Vagina (tissue), 2 donors: ENCODE data around the gene AHCYL2. TPM values are rescaled to one million over a fixed set of nuclear protein-coding genes. Genes with fewer than 3 reads are reported as not detected.

Experiments used
- DNase-seq, 2 donors: peaks; one replicate each; pipeline ENCODE4 v3.0.0-alpha.2; 2017; ENCODE audit errors: extremely low spot score in 2 of 2
- H3K27ac ChIP-seq: fragments of 200-600 bp; sonication (generic); one replicate; pipeline ENCODE4 v1.5.1; 2019
- H3K27me3 ChIP-seq: fragments of 200-600 bp; sonication (generic); one replicate; pipeline ENCODE4 v1.5.1; 2019
- H3K36me3 ChIP-seq, 2 donors: fragments of 200-600 bp; sonication (generic); one replicate each; pipeline ENCODE4 v1.5.1; 2017 to 2019
- H3K4me1 ChIP-seq: fragments of 200-600 bp; sonication (generic); one replicate; pipeline ENCODE4 v1.5.1; 2019
- H3K4me3 ChIP-seq, 2 donors: fragments of 200-600 bp; sonication (generic); 1 replicate in 1 of 2; 2 replicates in 1 of 2; pipeline ENCODE4 v1.5.1; 2016 to 2019
- H3K9me3 ChIP-seq: fragments of 200-600 bp; sonication (generic); one replicate; pipeline ENCODE4 v1.5.1; 2019
- CTCF ChIP-seq, 3 experiments: fragments of 450-650 bp in 2 of 3; fragments of 200-600 bp in 1 of 3; sonication (generic) in 1 of 3; IDR thresholded peaks; one replicate each; pipeline ENCODE4 v1.5.1; 2017 to 2019; ENCODE audit warnings: antibody characterized with exemption in 3 of 3, mild to moderate bottlenecking in 2 of 3, moderate library complexity in 2 of 3
- POLR2A ChIP-seq, 2 donors: fragments of 450-650 bp; IDR thresholded peaks; one replicate each; pipeline ENCODE4 v1.6.1; 2017; ENCODE audit warnings: antibody characterized with exemption in 2 of 2, mild to moderate bottlenecking in 2 of 2, moderate library complexity in 2 of 2
- POLR2AphosphoS5 ChIP-seq, 2 donors: sonication (generic); formaldehyde crosslinking; IDR thresholded peaks; one replicate each; pipeline ENCODE4 v1.9.0; 2017; ENCODE audit warnings: antibody characterized with exemption in 2 of 2, mild to moderate bottlenecking in 2 of 2, low read depth in 1 of 2; ENCODE audit not compliant: insufficient read depth in 1 of 2
- intact Hi-C: fragments of 100-400 bp; cut with DNase I; formaldehyde crosslinking; loops from one replicate; pipeline ENCODE4 v1.15.1; 2023
- total RNA-seq: library from RNA; depleted of rRNA; stranded (reverse); fragments of >200 nt; gene quantifications from one replicate; pipeline ENCODE4 v1.2.3, GENCODE V29; 2016

AHCYL2 gene
- total RNA-seq, 1 donor from 2014 or later, result 19.6 TPM

DNA sequence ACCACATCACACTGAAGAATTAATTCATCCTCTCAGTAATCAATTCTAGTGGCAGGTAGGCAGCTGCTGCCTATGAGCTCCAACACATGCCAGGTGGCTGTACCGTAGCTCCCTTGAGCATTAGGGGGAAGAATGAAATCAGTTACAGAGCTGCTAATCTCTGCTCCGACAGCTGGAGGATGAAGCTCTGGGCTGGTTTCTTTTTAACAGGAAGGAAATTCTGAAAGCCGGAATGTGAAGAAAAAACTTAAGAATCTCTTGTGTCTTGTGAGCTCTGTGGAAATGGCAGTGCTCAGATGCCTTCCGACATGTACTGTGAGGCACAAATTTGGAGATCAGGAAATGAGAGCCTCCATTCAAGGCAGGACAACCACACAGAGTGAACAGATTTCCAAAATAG is 2.8 kb upstream of the AHCYL2 start:
- no peak for DNase-seq
- peaks cover 13% of the 10 kb centered on the region for H3K4me1 ChIP-seq
- H3K9me3 ChIP-seq, result no peaks in the 10 kb centered on the region
- TF ChIP-seq POLR2A (IDR thresholded peaks at IDR 0.05), result no peak
- TF ChIP-seq POLR2AphosphoS5 (IDR thresholded peaks at IDR 0.05; ENCODE audit: insufficient read depth in 1 of 2, low read depth in 1 of 2), result no peak
- TF ChIP-seq CTCF (IDR thresholded peaks at IDR 0.05), result no peak
- H3K27me3 ChIP-seq, result no peaks in the 10 kb centered on the region
- no peak overlapping the region for H3K4me3 ChIP-seq
- intact Hi-C loops, result loop anchor here (5.0 kb wide), 1 partner anchor 75 kb away; no protein-coding TSS in a partner anchor
- no peaks in the 10 kb centered on the region for H3K36me3 ChIP-seq
- no peak overlapping the region for H3K27ac ChIP-seq

GRCh38 chr7:129225206-129225930 is 538 bp downstream of the AHCYL2 start:
- Histone ChIP-seq H3K9me3 (no peaks in the 10 kb centered on the region), H3K27ac (peak overlapping the region; percentile 95), H3K4me3 (peak overlapping the region; percentile 74 to 89), H3K27me3 (no peaks in the 10 kb centered on the region), H3K36me3 (no peaks in the 10 kb centered on the region), H3K4me1 (peaks cover 26% of the 10 kb centered on the region)
- no peak for DNase-seq
- TF ChIP-seq POLR2AphosphoS5 (IDR thresholded peaks at IDR 0.05; ENCODE audit: insufficient read depth in 1 of 2, low read depth in 1 of 2) (no peak), CTCF (IDR thresholded peaks at IDR 0.05) (no peak), POLR2A (IDR thresholded peaks at IDR 0.05) (no peak)
- intact Hi-C loops, result no loop called here

DNA sequence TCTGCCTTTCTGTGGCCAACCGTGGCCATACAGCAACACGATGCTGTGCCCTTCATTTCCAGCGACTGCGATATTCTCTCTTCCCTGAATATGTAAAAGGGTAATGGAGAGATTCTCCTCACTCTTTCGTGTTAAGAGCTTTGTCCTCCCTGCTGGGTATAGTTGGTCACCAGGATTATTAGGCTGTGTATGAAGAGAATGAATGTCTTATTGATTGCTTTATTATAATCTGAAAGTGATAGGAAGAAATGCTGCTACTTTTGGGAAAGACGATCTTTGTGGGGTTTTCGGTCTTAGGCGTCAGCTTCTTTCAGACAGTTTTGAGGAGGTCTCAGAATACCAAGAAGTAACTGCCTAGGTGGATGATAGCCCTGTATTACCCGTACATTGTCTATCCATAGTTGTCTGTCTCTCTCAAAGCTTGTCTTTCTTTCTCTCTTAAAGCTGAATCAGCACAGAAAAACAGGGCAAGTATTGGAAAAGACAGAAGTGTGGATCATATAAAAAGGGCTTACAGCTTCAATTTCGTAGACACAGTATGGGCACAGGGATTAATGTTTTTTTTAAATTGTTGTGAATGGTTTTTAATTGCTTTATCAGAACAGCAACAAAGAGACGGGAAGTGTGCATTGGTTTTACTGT is 1.2 kb downstream of the AHCYL2 start:
- no peaks in the 10 kb centered on the region for H3K36me3 ChIP-seq
- peaks cover 26% of the 10 kb centered on the region for H3K4me1 ChIP-seq
- intact Hi-C loops, result no loop called here
- H3K9me3 ChIP-seq, result no peaks in the 10 kb centered on the region
- DNase-seq, result no peak
- H3K27me3 ChIP-seq, result no peaks in the 10 kb centered on the region
- peak overlapping the region; percentile 95 for H3K27ac ChIP-seq
- no peak for TF ChIP-seq CTCF (IDR thresholded peaks at IDR 0.05)
- TF ChIP-seq POLR2A (IDR thresholded peaks at IDR 0.05), result no peak
- TF ChIP-seq POLR2AphosphoS5 (IDR thresholded peaks at IDR 0.05; ENCODE audit: insufficient read depth in 1 of 2, low read depth in 1 of 2), result no peak
- peak overlapping the region; percentile 74 to 89 for H3K4me3 ChIP-seq

DNA sequence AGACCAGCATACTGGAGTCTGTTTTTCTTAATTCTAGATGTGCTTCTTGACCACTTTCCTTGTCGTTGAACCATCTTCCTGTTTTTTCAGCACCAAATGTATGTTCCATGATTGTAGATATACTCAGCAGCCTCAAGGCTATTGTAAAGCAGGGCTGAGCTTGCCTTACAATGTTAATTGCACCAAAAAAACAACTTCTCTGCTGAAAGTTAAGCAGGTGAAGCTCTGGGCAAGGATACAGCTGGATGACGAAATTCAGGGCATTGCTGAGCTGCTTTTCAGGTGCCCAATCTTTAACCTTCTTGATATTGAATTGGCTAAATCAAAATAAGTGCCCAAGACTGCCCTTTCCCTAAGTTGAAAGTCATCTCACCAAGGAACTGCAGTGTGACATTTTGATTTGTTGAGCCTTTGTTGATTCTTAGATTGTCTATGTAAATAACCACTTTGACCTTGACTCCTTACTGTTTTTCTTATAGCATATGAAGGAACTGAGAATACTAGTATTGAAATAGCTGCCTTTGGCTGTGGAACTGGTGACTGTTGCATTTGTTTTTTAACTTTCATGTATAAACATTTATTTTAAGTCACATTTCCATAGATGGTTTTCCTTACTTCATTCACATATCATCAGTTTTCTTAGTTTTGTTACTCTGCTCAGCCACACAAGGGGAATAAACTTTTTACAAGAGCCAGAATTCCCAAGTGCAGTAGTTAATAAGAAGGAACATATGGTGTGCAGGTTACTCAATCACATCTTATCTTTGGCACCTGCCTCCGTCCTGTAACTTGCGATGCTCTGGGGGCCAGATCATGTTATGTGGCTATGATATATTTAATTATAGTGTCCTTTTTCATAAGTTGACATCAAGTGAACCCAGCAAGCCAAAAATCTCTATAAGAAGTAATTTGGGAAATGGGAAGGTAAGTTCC is 3.1 kb downstream of the AHCYL2 start:
- Histone ChIP-seq H3K27ac (no peak overlapping the region), H3K4me1 (peaks cover 26% of the 10 kb centered on the region), H3K9me3 (no peaks in the 10 kb centered on the region), H3K27me3 (no peaks in the 10 kb centered on the region), H3K36me3 (no peaks in the 10 kb centered on the region), H3K4me3 (no peak overlapping the region)
- no peak for DNase-seq
- TF ChIP-seq CTCF (IDR thresholded peaks at IDR 0.05), result no peak
- no peak for TF ChIP-seq POLR2AphosphoS5 (IDR thresholded peaks at IDR 0.05; ENCODE audit: insufficient read depth in 1 of 2, low read depth in 1 of 2)
- intact Hi-C loops, result no loop called here
